ENCODE measurements around the gene B2M. TPM values are rescaled to one million over a fixed set of nuclear protein-coding genes. Genes with fewer than 3 reads are reported as not detected.
"Not testable (repeated sequence)": the region's sequence is repeated elsewhere in the genome, so short reads cannot be mapped to it uniquely, and the experiment has no call there.

The B2M gene
- total and polyA plus RNA-seq, 10 of the 15 experiments (the other 5 are each of a cell fraction or from before 2014, with no cell fraction given): 2,901 to 22,794 (median 8,374) TPM

DNA sequence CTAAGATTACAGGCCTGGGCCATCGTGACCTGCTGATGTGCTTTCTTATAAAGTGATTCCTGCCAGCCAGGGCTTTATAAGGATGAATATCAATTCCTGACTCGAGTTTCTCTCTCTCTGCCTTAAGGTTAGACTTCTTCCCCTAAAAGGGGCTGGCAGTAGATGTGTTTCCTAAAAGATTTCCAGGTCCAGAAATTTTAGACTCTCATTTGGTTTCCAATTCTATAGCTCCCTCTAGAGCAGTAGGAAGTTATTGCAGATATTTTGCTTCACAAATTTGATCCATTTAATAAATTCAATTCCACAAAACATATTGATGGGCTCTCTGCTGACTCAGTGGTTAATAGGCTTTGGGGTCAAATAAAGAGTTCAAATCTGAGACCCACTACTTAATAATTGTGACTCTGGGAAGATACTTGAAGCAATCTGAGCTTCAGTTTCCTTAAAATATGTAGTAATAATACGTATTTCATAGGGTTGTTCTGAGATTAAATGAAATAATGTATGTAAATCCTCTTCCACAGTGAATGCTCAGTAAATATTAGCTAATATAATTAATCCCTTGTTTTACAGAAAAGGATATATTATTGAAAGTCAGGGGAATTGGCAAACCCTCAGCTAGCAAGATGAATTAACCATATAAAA lies 27.1 kb downstream of the B2M start (continued):
- peak; percentile 73 for TF ChIP-seq SMC3 (IDR thresholded peaks at IDR 0.05; ENCODE audit: borderline replicate concordance, low read length)
- TF ChIP-seq, protein P1, sequence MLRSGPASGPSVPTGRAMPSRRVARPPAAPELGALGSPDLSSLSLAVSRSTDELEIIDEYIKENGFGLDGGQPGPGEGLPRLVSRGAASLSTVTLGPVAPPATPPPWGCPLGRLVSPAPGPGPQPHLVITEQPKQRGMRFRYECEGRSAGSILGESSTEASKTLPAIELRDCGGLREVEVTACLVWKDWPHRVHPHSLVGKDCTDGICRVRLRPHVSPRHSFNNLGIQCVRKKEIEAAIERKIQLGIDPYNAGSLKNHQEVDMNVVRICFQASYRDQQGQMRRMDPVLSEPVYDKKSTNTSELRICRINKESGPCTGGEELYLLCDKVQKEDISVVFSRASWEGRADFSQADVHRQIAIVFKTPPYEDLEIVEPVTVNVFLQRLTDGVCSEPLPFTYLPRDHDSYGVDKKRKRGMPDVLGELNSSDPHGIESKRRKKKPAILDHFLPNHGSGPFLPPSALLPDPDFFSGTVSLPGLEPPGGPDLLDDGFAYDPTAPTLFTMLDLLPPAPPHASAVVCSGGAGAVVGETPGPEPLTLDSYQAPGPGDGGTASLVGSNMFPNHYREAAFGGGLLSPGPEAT (IDR thresholded peaks at IDR 0.05; ENCODE audit: low read depth): 0 out of 2 replicates have a peak, but pooled peaks have one; percentile 27
- no peak for TF ChIP-seq RAD51 (IDR thresholded peaks at IDR 0.05)
- TF ChIP-seq, protein P2, sequence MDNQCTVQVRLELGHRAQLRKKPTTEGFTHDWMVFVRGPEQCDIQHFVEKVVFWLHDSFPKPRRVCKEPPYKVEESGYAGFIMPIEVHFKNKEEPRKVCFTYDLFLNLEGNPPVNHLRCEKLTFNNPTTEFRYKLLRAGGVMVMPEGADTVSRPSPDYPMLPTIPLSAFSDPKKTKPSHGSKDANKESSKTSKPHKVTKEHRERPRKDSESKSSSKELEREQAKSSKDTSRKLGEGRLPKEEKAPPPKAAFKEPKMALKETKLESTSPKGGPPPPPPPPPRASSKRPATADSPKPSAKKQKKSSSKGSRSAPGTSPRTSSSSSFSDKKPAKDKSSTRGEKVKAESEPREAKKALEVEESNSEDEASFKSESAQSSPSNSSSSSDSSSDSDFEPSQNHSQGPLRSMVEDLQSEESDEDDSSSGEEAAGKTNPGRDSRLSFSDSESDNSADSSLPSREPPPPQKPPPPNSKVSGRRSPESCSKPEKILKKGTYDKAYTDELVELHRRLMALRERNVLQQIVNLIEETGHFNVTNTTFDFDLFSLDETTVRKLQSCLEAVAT (IDR thresholded peaks at IDR 0.05): no peak
- 0 out of 2 replicates have a peak, but pooled peaks have one; percentile 18 for TF ChIP-seq IKZF1 (conservative IDR thresholded peaks at IDR 0.05)
- TF ChIP-seq, protein P3, sequence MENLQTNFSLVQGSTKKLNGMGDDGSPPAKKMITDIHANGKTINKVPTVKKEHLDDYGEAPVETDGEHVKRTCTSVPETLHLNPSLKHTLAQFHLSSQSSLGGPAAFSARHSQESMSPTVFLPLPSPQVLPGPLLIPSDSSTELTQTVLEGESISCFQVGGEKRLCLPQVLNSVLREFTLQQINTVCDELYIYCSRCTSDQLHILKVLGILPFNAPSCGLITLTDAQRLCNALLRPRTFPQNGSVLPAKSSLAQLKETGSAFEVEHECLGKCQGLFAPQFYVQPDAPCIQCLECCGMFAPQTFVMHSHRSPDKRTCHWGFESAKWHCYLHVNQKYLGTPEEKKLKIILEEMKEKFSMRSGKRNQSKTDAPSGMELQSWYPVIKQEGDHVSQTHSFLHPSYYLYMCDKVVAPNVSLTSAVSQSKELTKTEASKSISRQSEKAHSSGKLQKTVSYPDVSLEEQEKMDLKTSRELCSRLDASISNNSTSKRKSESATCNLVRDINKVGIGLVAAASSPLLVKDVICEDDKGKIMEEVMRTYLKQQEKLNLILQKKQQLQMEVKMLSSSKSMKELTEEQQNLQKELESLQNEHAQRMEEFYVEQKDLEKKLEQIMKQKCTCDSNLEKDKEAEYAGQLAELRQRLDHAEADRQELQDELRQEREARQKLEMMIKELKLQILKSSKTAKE (IDR thresholded peaks at IDR 0.05; ENCODE audit: low read depth, poor library complexity, severe bottlenecking): peak; percentile 22
- no peak for TF ChIP-seq HDAC6 (IDR thresholded peaks at IDR 0.05; ENCODE audit: unreplicated experiment)
- TF ChIP-seq RUNX3 (IDR thresholded peaks at IDR 0.05; ENCODE audit: low read length): no peak
- TF ChIP-seq BHLHE40 (IDR thresholded peaks at IDR 0.05; ENCODE audit: borderline replicate concordance in 1 of 2, low read depth in 2 of 2, low read length in 1 of 2): 0 out of 4 replicates have a peak, but pooled peaks of 1 of the 2 experiments have one; percentile 11
- no peak for TF ChIP-seq CBX3 (IDR thresholded peaks at IDR 0.05; ENCODE audit: borderline replicate concordance, low read depth)

DNA sequence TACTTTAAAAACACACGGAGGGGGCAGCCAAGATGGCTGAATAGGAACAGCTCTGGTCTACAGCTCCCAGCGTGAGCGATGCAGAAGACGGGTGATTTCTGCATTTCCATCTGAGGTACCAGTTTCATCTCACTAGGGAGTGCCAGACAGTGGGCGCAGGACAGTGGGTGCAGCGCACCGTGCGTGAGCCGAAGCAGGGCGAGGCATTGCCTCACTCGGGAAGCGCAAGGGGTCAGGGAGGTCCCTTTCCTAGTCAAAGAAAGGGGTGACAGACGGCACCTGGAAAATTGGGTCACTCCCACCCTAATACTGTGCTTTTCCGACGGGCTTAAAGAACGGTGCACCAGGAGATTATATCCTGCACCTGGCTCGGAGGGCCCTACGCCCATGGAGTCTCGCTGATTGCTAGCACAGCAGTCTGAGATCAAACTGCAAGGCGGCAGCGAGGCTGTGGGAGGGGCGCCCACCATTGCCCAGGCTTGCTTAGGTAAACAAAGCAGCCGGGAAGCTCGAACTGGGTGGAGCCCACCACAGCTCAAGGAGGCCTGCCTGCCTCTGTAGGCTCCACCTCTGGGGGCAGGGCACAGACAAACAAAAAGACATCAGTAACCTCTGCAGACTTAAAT lies 28.0 kb downstream of the B2M start:
- FAIRE-seq; H3K4me3 ChIP-seq; H4K20me1 ChIP-seq (ENCODE audit: control insufficient read depth, insufficient read depth); H3K36me3 ChIP-seq (ENCODE audit: control insufficient read depth in 2 of 2, insufficient read depth in 2 of 2, low read length in 1 of 2); H3K27ac ChIP-seq (ENCODE audit: control insufficient read depth, insufficient read depth); DNase-seq (ENCODE audit: low read depth, low spot score); H3K4me2 ChIP-seq (ENCODE audit: control insufficient read depth, insufficient read depth); H2AFZ ChIP-seq (ENCODE audit: control insufficient read depth, low read depth, low read length); H3K9me3 ChIP-seq (replicated peaks; ENCODE audit: control insufficient read depth, insufficient read depth, low read length); ATAC-seq; BruUV-seq (replicated peaks); H3K9ac ChIP-seq (ENCODE audit: control insufficient read depth, insufficient read depth, low read length); H3K27me3 ChIP-seq (replicated peaks in 1 of 2; ENCODE audit: control insufficient read depth in 2 of 2, insufficient read depth in 2 of 2, low read length in 1 of 2): not testable (repeated sequence)
- ChIA-PET CTCF (interaction anchor here (0.6 to 9.8 kb wide), 27 partner anchors 11 to 212 kb away, joined by 3 to 454 read pairs (median 6); partner anchors contain the start of genes B2M, PATL2 and SPG11), RAD21 (ENCODE audit: unreplicated experiment) (interaction anchor here (0.9 to 19.7 kb wide), 12 partner anchors 11 to 430 kb away, joined by 3 to 680 read pairs (median 36); partner anchors contain the start of genes B2M, PATL2 and SPG11), POLR2A (interaction anchor here (2.9 to 13.7 kb wide), 3 partner anchors 22 to 161 kb away, joined by 18 to 718 read pairs (median 194); partner anchors contain the start of genes B2M, PATL2 and SPG11), SMC1A (ENCODE audit: uncharacterized antibody, unreplicated experiment) (interaction anchor here (0.7 to 16.1 kb wide), 18 partner anchors 8 to 449 kb away, joined by 3 to 637 read pairs (median 12); partner anchors contain the start of genes B2M, PATL2 and SPG11)
- WGBS (ENCODE audit: insufficient coverage, insufficient replicate concordance, low lambda C conversion rate, missing lambda C conversion rate): 77% methylated on average over 22 of the region's 24 CpGs
- H3K4me1 ChIP-seq (ENCODE audit: control insufficient read depth, insufficient read depth, low read length): peaks cover 13% of the 10 kb centered on the region
- intact Hi-C loops (cut with micrococcal nuclease; ENCODE audit: unreplicated experiment) (loop anchor here (5.0 kb wide), 1 partner anchor 147 kb away; no protein-coding TSS in a partner anchor), in situ Hi-C loops (cut with MboI) (loop anchor here (5.0 kb wide), 1 partner anchor 147 kb away; no protein-coding TSS in a partner anchor)
- H3K79me2 ChIP-seq (ENCODE audit: control insufficient read depth, insufficient read depth, low read length): peaks cover 40% of the 10 kb centered on the region
